ENCODE results near the gene XRN1. TPM values are rescaled to one million over a fixed set of nuclear protein-coding genes. Genes with fewer than 3 reads are reported as not detected.
"Not testable (repeated sequence)": the region's sequence is repeated elsewhere in the genome, so short reads cannot be mapped to it uniquely, and the experiment has no call there.

The XRN1 gene
- total RNA-seq, 1 donor from 2014 or later: 50.1 TPM

DNA sequence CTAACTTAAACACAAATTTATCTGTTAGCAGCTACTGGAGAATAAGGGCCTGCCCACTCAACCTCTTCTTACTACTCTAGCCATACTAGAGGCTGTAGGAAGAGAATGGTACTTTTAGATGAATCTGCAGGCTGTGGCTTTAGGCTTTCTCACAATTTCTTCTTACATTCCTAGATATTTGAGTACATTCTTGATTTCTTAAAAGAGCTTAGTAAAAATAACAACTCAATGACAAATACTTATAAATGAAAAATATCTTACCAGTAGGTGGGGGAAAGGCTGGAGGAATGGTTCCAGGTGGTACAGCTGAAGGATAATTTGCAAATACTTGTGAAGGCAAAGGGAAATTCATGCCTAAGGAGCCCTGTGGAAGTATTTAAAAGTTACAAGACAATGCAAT is 129.5 kb downstream of the XRN1 start:
- H3K36me3 Mint-ChIP-seq (ENCODE audit: low read depth, unreplicated experiment): peaks cover 14% of the 10 kb centered on the region
- no peaks in the 10 kb centered on the region for H3K27me3 Mint-ChIP-seq (ENCODE audit: unreplicated experiment)
- TF ChIP-seq, protein P1, sequence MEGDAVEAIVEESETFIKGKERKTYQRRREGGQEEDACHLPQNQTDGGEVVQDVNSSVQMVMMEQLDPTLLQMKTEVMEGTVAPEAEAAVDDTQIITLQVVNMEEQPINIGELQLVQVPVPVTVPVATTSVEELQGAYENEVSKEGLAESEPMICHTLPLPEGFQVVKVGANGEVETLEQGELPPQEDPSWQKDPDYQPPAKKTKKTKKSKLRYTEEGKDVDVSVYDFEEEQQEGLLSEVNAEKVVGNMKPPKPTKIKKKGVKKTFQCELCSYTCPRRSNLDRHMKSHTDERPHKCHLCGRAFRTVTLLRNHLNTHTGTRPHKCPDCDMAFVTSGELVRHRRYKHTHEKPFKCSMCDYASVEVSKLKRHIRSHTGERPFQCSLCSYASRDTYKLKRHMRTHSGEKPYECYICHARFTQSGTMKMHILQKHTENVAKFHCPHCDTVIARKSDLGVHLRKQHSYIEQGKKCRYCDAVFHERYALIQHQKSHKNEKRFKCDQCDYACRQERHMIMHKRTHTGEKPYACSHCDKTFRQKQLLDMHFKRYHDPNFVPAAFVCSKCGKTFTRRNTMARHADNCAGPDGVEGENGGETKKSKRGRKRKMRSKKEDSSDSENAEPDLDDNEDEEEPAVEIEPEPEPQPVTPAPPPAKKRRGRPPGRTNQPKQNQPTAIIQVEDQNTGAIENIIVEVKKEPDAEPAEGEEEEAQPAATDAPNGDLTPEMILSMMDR (IDR thresholded peaks at IDR 0.05; ENCODE audit: unreplicated experiment): no peak
- H3K4me1 Mint-ChIP-seq (ENCODE audit: unreplicated experiment): no peaks in the 10 kb centered on the region
- DNase-seq (ENCODE audit: low spot score): no peak
- no peak overlapping the region for H3K27ac Mint-ChIP-seq (ENCODE audit: unreplicated experiment)
- no peaks in the 10 kb centered on the region for H3K9me3 Mint-ChIP-seq (ENCODE audit: unreplicated experiment)
- no peak overlapping the region for H3K4me3 Mint-ChIP-seq (ENCODE audit: unreplicated experiment)

DNA sequence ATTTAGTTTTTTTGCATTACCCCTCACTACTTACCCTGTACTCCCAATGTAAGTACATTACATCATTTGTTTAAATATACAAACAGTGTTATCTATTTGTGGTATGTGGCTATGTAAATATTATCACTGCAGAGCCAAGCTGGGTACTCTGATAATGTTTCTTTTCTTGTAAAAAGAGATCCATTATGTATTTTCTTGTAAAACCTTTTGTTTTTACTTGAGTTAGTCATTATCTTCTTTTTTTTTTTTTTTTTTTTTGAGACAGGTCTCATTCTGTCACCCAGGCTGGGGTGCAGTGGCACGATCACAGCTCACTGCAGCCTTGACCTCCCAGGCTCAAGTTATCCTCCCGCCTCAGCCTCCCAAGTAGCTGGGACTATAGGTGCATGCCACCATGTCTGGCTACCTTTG is 131.9 kb downstream of the XRN1 start:
- DNase-seq (ENCODE audit: low spot score); H3K27me3 Mint-ChIP-seq (ENCODE audit: unreplicated experiment); H3K27ac Mint-ChIP-seq (ENCODE audit: unreplicated experiment); H3K4me1 Mint-ChIP-seq (ENCODE audit: unreplicated experiment); H3K9me3 Mint-ChIP-seq (ENCODE audit: unreplicated experiment); H3K4me3 Mint-ChIP-seq (ENCODE audit: unreplicated experiment): not testable (repeated sequence)
- H3K36me3 Mint-ChIP-seq (ENCODE audit: low read depth, unreplicated experiment): peaks cover 18% of the 10 kb centered on the region

DNA sequence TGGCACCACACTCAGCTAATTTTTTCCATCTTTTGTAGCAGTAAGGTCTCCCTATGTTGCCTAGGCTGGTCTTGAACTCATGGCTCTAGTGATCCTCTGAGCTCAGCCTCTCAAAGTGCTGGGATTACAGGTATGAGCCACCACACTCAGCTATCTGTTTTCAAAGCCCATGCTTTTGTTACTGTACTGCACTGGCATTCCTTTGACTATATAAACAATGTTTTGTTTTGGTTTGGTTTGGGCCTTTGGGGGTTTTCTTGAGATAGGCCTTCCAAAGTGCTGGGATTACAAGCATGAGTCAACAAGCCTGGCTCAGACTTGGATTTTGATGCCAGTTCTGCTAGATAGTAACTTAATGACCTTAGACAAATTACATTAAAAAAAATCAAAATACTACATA is 132.8 kb downstream of the XRN1 start:
- Mint-ChIP-seq H3K27ac (ENCODE audit: unreplicated experiment) (no peak overlapping the region), H3K9me3 (ENCODE audit: unreplicated experiment) (no peaks in the 10 kb centered on the region), H3K4me1 (ENCODE audit: unreplicated experiment) (no peaks in the 10 kb centered on the region), H3K4me3 (ENCODE audit: unreplicated experiment) (no peak overlapping the region), H3K27me3 (ENCODE audit: unreplicated experiment) (no peaks in the 10 kb centered on the region), H3K36me3 (ENCODE audit: low read depth, unreplicated experiment) (peaks cover 18% of the 10 kb centered on the region)
- no peak for DNase-seq (ENCODE audit: low spot score)
- TF ChIP-seq, protein P1 (IDR thresholded peaks at IDR 0.05; ENCODE audit: unreplicated experiment): no peak

DNA sequence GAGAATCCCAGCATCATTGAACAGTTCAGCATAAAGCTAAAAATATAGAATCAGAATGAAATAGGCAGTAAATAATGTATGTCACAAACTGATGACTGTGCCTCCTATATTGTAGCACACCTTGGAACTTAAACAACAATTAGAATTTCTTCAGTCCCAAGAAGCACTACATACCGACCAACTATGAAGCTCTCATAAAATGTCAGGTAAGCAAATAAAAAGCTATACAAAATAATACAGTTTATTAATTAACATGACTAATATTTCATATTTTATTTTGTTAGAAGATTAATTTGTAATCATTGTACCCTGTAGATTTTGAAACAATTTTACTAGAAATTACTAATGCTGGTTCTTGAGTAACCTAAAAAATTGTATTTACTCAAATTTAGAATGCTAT is 137.4 kb downstream of the XRN1 start:
- Mint-ChIP-seq H3K9me3 (ENCODE audit: unreplicated experiment) (no peaks in the 10 kb centered on the region), H3K4me3 (ENCODE audit: unreplicated experiment) (no peak overlapping the region), H3K36me3 (ENCODE audit: low read depth, unreplicated experiment) (peaks cover 25% of the 10 kb centered on the region), H3K27me3 (ENCODE audit: unreplicated experiment) (no peaks in the 10 kb centered on the region), H3K27ac (ENCODE audit: unreplicated experiment) (no peak overlapping the region), H3K4me1 (ENCODE audit: unreplicated experiment) (no peaks in the 10 kb centered on the region)
- DNase-seq (ENCODE audit: low spot score): no peak
- TF ChIP-seq, protein P1 (IDR thresholded peaks at IDR 0.05; ENCODE audit: unreplicated experiment): no peak

DNA sequence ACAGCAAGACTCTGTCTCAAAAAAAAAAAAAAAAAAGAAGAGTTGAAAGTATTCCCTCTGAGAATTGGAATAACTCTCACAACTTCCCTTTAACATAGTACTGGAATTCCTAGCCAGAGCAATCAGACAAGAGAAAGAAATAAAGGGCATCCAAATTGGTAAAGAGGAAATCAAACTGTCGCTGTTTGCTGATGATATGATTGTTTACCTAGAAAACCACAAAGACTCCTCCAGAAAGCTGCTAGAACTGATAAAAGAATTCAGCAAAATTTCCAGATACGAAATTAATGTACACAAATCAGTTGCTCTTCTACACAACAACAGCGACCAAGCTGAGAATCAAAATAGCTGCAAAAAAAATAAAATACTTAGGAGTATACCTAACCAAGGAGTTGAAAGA is 145.0 kb downstream of the XRN1 start:
- H3K27ac Mint-ChIP-seq (ENCODE audit: unreplicated experiment): not testable (repeated sequence)

DNA sequence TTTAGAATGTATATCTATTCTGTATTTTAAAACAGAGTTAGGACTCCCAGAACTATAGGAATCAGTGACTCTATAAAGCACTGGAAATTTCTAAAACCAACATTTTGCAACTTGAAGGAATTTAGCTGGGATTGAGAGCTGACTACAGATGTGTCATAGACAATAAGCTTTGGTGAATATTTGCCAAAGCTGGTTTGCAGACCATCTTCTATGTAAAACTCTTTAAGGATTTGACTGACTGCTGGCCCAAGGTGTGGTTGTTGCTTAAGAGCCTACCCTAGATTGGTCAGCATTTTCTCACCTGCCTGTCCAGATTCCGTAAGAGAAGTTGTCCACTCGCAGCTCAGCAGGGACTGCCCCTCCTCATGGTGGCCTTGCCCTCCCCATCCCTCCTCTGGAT is 149.2 kb downstream of the XRN1 start:
- Mint-ChIP-seq H3K27me3 (ENCODE audit: unreplicated experiment) (peaks cover 3% of the 10 kb centered on the region), H3K36me3 (ENCODE audit: low read depth, unreplicated experiment) (peaks cover 36% of the 10 kb centered on the region), H3K4me3 (ENCODE audit: unreplicated experiment) (no peak overlapping the region), H3K27ac (ENCODE audit: unreplicated experiment) (no peak overlapping the region), H3K9me3 (ENCODE audit: unreplicated experiment) (peaks cover 4% of the 10 kb centered on the region), H3K4me1 (ENCODE audit: unreplicated experiment) (no peaks in the 10 kb centered on the region)
- DNase-seq (ENCODE audit: low spot score): no peak
- TF ChIP-seq, protein P1 (IDR thresholded peaks at IDR 0.05; ENCODE audit: unreplicated experiment): no peak

More for the DNA sequence above, 145.0 kb downstream of the XRN1 start:
- H3K36me3 Mint-ChIP-seq (ENCODE audit: low read depth, unreplicated experiment): peaks cover 55% of the 10 kb centered on the region
- DNase-seq (ENCODE audit: low spot score); H3K27me3 Mint-ChIP-seq (ENCODE audit: unreplicated experiment); H3K4me1 Mint-ChIP-seq (ENCODE audit: unreplicated experiment); H3K9me3 Mint-ChIP-seq (ENCODE audit: unreplicated experiment): not testable (repeated sequence)
- H3K4me3 Mint-ChIP-seq (ENCODE audit: unreplicated experiment): peak overlapping the region; percentile 27

Data from endothelial cell (in vitro differentiated cells).